Right lobe of liver (tissue), 4 donors: ENCODE results near the gene NDUFS6.

Source experiments
- CTCF ChIP-seq, 4 donors: fragments of 200-600 bp in 3 of 4; fragments of 450-650 bp in 1 of 4; IDR thresholded peaks; one replicate each; pipeline versions ENCODE4 v1.5.1 to v1.8.0; 2016 to 2022; ENCODE audit warnings: antibody characterized with exemption in 4 of 4, mild to moderate bottlenecking in 2 of 4
- POLR2A ChIP-seq: fragments of 450-650 bp; IDR thresholded peaks from one replicate; pipeline ENCODE4 v1.6.1; 2017; ENCODE audit warnings: antibody characterized with exemption, mild to moderate bottlenecking
- donor health status: DM: no; HTN: no; CAD: no.
- donor health status: DM: no; HTN: no; CAD: no.
- donor health status: DM: no; HTN: yes; CAD: no.

GRCh38 chr5:1845696-1846095, 44.5 kb downstream of the NDUFS6 start:
- no peak for TF ChIP-seq POLR2A
- no peak for TF ChIP-seq CTCF (IDR thresholded peaks at IDR 0.05)
